ENCODE measurements around the gene C3orf33. TPM values are rescaled to one million over a fixed set of nuclear protein-coding genes. Genes with fewer than 3 reads are reported as not detected.

The C3orf33 gene
- total RNA-seq, 1 donor from 2014 or later: 6.0 TPM

DNA sequence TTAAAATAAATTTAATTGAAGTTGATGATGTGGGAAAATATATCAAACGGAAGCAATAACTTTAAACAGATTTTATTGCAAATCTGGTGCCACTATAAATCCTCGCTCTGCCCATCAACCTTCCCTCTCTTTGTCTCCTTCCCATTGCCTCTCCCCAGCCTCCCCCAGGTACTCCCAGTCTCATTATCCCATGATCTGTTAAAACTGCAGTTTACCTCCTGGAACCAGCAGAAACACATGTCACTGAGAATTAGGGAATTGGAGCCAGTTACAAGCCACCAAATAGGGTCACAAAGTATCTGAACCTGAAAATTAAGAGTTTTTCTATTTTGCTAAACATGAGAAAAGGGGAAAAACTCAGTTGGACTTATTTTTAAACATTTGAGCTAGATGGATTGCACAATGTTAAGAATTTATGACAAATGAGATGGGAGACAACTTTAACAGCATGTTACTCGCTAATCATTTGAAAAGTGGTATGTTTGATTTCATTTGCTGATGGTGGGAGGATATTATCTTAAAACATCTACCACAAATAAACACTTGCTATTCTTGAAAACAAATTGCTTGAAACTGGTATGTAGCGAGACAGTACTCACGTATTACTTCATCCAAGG, 63.6 kb downstream of the C3orf33 start:
- DNase-seq (ENCODE audit: low read depth): no peak

DNA sequence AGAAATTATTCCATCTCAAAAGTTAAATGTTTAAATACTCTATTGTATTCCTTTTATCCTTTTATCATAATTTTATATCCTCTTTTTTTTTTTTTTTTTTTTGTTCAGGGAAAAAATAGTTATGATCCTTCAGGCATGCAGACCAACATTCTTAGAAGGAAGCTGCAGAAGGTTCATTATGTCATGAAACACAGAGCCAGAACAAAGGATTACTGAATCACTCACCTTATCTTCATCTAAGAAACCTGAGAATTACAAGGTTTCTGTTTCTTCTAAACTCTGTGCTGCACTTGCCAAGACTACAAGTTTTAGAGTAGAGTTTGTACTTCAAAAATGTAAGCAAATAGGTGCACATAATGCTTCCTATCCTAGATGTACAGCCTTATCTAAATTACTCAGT, 64.5 kb downstream of the C3orf33 start:
- DNase-seq (ENCODE audit: low read depth): peak; percentile 61

DNA sequence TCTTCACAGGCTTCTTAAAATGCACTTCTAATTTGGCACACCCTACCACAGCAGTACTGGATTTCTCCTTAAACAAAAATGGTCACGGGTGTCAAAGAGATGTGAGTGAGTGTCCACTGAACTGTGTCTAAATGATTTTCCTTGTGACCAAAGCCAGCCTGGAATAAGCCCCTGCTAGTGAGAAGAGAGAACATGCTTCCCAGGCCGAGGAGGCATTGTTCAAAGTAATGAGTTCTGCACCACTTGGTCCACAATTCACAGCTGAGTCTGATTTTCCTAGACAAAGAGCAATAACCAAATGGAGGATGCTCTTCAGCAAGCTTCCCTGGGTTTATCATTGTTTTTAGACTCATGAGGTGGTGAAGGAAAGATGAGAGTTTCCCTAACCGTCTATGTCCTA, 65.0 kb downstream of the C3orf33 start:
- peak; percentile 38 for DNase-seq (ENCODE audit: low read depth)

DNA sequence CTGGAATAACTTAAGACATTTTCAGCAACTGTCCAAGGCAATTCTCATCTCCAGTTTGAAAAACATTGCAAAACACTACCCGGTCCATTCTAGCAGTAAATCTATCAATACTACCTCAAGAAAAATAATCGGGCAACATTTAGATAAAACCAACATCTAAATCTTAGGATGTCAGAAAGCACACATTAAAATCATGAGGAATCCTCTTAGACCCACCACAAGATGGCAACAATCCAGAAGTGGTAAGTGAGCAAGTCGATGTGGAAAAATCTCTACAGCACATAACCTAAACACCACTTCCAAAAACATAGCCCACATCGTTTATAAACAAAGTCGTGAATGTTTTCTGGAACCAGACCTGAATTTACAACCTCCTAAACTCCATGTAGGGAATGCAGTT, 66.9 kb downstream of the C3orf33 start:
- DNase-seq (ENCODE audit: low read depth): peak; percentile 41

DNA sequence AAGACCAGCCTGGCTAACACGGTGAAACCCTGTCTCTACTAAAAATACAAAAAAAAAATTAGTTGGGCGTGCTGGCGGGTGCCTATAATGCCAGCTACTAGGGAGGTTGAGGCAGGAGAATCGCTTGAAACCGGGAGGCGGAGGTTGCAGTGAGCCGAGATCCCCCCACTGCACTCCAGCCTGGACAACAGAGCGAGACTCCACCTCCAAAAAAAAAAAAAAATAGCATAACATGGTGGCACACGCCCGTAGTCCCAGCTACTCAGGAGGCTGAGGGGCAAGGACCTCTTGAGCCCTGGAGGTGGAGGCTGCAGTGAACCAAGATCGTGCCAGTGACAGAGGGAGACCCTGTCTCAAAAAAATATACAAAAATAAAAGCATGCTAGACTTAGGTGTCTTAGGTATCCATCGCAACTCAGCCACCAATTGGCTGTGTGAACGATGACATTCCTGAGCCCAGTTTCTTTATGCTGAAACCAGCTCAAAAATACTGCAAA, 67.5 kb downstream of the C3orf33 start:
- no peak for DNase-seq (ENCODE audit: low read depth)

DNA sequence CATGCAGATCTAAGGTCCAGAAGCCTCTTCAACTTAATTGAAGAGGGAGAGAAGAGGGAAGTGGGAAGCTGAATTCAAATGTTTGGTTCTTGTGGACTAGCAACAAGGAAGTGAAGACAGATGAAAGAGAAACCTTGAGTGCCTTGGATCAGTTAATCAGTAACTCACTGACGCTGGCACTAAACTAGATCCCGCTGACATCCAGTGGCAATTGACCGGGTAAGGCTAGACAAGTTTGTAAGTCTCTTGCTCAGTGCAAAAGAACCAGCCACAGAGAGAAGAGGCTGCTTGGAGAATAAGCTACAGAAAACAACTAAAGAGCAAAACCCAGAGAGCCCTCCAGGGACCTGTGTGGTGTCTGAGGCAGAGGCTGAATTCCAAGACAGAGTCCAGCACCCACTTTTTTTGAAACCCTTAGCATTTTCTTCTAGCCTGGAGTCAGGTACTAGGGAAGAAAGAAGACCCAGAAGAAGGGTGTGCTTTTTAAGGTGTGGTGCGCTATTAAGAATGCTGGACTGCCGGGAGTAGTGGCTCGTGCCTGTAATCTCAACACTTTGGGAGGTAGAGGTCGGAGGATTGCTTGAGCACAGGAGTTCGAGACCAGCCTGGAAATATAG, 68.1 kb downstream of the C3orf33 start:
- peak; percentile 99 for DNase-seq (ENCODE audit: low read depth)

DNA sequence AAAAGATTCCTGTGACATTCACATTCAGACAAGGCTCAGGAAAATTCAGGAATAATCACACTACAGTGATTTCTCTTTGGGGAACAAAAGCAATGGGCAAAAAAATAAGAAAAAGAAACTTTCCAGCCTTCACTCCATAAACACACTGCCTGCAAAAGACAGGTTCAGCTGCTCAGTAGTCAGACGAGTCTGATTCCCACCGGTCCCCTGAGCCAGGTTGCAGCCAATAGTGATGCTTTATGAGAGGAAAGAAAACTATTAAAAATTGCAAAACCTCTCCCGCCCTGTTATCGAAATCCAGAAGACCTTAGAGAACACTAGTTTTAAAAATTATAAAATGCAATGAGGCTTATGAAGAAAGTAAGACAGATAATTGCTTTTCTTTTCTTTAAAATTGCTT, 69.7 kb downstream of the C3orf33 start:
- no peak for DNase-seq (ENCODE audit: low read depth)

DNA sequence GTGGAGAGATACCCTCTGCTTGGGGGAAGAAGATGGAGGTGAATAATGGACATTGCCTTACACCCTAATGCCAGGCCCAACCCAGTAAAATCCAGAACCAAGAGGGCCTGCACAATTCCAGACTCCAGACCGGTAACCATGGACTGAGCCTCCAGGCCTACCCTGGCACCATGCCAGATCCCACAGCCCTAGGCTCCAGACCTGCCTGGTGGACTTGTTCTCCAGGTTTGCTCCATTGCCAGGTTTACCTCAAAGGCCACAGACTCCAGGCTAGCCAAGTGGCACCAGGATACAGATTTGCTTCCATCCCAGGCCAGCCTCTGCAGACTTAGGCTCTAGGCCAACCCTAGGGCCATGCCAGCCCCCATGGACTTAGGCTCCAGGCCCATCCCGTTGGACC, 75.2 kb downstream of the C3orf33 start:
- no peak for DNase-seq (ENCODE audit: low read depth)

DNA sequence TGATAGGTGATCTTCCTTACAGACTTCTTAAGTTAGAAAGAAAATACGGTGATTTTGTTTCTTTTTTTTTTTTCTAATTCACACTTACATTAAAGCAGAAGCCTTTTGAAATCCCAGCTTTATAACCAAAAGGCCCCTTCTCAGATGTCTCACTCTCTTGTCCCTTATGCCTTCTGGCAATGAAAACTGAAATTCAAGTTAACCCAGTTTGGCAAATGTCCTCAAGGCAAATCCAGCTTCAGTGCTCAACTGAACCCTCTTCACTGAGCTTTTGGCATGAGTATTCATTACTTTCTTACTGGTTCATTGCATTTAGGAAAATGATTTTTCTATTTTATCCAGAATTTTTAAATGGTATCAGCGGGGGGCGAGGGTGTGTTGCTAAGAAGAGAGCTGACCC, 78.2 kb downstream of the C3orf33 start:
- DNase-seq (ENCODE audit: low read depth): no peak

DNA sequence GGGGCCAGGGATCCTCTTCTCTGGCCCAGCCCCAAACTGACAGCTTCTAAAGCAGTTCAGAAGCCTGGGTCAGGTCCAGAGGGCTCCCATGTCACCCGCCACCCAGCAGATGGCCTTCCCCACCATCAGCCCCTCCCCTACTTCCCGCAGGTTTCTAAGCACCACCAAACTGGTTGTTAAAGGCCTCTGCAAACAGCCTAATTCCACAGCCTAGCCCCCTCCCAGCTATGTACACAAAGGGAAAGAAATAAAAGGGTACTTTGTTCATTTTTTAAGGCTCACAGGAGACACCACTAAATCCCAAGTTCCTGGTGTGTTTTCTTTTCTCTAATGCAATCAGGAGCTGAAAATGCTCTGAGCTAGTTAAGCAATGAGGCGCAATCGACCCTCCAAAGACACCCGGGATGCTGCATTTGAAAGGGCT, 91.8 kb downstream of the C3orf33 start:
- no peak for DNase-seq (ENCODE audit: low read depth)

Other genes starting within 250 kb of the C3orf33 start
- gene PLCH1, start 61.2 kb downstream of the C3orf33 start, total RNA-seq: 1.7 and 2.8 TPM in 2 replicates
- 50.5 and 55.8 TPM in 2 replicates for gene SLC33A1, start 48.1 kb upstream of the C3orf33 start, total RNA-seq
- 60.8 and 74.8 TPM in 2 replicates for gene GMPS, start 64.4 kb upstream of the C3orf33 start, total RNA-seq